ENCODE results near the gene KLF9.

Gene KLF9

DNA sequence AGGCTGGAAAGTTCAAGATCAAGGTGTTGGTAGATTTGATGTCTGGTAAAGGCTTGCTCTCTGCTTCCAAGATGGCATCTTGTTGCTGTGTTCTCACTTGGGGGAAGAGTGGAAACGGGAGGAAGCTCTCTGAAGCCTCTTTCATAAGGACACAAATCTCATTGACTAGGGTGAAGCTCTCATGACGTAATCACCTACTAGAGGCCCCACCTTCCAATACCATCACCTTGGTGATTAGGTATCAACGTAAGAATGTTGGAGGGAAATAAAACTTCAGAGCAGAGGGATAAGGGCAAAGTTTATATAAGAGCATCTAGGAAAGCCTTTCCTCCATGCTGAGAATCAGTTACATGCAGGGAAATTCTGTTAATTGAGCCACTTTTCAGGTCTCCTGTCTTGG is 15.4 kb upstream of the KLF9 start:
- no peak overlapping the region for H3K18ac ChIP-seq (ENCODE audit: low read length)
- no peak for DNase-seq
- no peak overlapping the region for H2BK12ac ChIP-seq (ENCODE audit: low read length)
- WGBS (ENCODE audit: extremely low coverage, insufficient coverage, insufficient read length): no CpG with 5 or more reads among the region's 3 CpGs
- peaks cover 1% of the 10 kb centered on the region for H3K9me3 ChIP-seq (ENCODE audit: insufficient read depth, low read depth, low read length)
- H3K27ac ChIP-seq (ENCODE audit: low read depth, low read length): no peak overlapping the region
- H3K27me3 ChIP-seq (ENCODE audit: insufficient read depth, low read length): no peaks in the 10 kb centered on the region
- H3K4me2 ChIP-seq (ENCODE audit: low read length): no peak overlapping the region
- no peak overlapping the region for H3K23ac ChIP-seq (ENCODE audit: low read length)
- H2BK120ac ChIP-seq (ENCODE audit: insufficient read depth, low read length, poor library complexity): no peak overlapping the region
- H2AK5ac ChIP-seq (ENCODE audit: low read length): no peak overlapping the region
- H3K14ac ChIP-seq (ENCODE audit: low read length): no peak overlapping the region
- no peak overlapping the region for H3K4me3 ChIP-seq (ENCODE audit: low read depth, low read length)
- no peak overlapping the region for H4K8ac ChIP-seq (ENCODE audit: low read depth, low read length)
- H3K9ac ChIP-seq (ENCODE audit: low read length): no peak overlapping the region
- H3K36me3 ChIP-seq (ENCODE audit: control insufficient read depth in 1 of 2, insufficient read depth in 2 of 2, low read length in 2 of 2): no peaks in the 10 kb centered on the region
- no peak overlapping the region for H3K4ac ChIP-seq (ENCODE audit: low read depth, low read length)
- no peak overlapping the region for H2AFZ ChIP-seq (ENCODE audit: insufficient read depth, low read length, poor library complexity)
- no peak overlapping the region for H2BK5ac ChIP-seq (ENCODE audit: low read depth, low read length, poor library complexity)
- no peaks in the 10 kb centered on the region for H3K79me2 ChIP-seq (ENCODE audit: control insufficient read depth, insufficient read depth, low read length, poor library complexity)
- no peaks in the 10 kb centered on the region for H3K79me1 ChIP-seq (ENCODE audit: low read length)
- no peak overlapping the region for H4K91ac ChIP-seq (ENCODE audit: low read depth, low read length)
- H3K4me1 ChIP-seq (ENCODE audit: control insufficient read depth in 1 of 2, insufficient read depth in 2 of 2, low read length in 2 of 2): no peaks in the 10 kb centered on the region
- no peak overlapping the region for H4K12ac ChIP-seq (ENCODE audit: low read depth, low read length)

DNA sequence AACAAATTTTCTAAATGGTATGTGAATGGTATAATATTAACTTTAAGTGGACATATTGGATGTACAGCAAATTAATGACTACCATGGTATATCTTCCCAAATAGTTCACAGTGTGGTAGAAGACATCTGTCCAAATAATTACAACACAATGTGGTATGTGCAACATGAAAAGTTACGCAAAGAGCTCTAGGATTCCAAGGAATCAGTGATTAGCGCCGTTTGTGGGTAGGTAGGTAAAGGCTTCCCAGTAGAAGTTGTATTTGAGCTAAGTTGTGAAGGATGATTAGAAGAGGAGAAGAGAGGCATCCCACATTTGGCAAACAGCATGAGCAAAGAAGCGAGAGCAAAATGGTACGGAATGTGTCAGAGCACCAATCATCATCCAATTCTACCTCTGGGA is 14.3 kb upstream of the KLF9 start:
- Histone ChIP-seq H4K8ac (ENCODE audit: low read depth, low read length) (no peak overlapping the region), H3K4me3 (ENCODE audit: low read depth, low read length) (no peak overlapping the region), H3K4me2 (ENCODE audit: low read length) (no peak overlapping the region), H3K27ac (ENCODE audit: low read depth, low read length) (no peak overlapping the region), H2AK5ac (ENCODE audit: low read length) (no peak overlapping the region), H3K36me3 (ENCODE audit: control insufficient read depth in 1 of 2, insufficient read depth in 2 of 2, low read length in 2 of 2) (no peaks in the 10 kb centered on the region), H4K12ac (ENCODE audit: low read depth, low read length) (no peak overlapping the region), H3K9ac (ENCODE audit: low read length) (no peak overlapping the region), H3K14ac (ENCODE audit: low read length) (no peak overlapping the region), H2BK12ac (ENCODE audit: low read length) (no peak overlapping the region), H3K4ac (ENCODE audit: low read depth, low read length) (no peak overlapping the region), H3K23ac (ENCODE audit: low read length) (no peak overlapping the region), H3K27me3 (ENCODE audit: insufficient read depth, low read length) (no peaks in the 10 kb centered on the region), H2BK5ac (ENCODE audit: low read depth, low read length, poor library complexity) (no peak overlapping the region), H3K79me2 (ENCODE audit: control insufficient read depth, insufficient read depth, low read length, poor library complexity) (no peaks in the 10 kb centered on the region), H2AFZ (ENCODE audit: insufficient read depth, low read length, poor library complexity) (no peak overlapping the region), H3K79me1 (ENCODE audit: low read length) (no peaks in the 10 kb centered on the region), H3K9me3 (ENCODE audit: insufficient read depth, low read depth, low read length) (peaks cover 3% of the 10 kb centered on the region), H3K18ac (ENCODE audit: low read length) (no peak overlapping the region), H2BK120ac (ENCODE audit: insufficient read depth, low read length, poor library complexity) (no peak overlapping the region), H4K91ac (ENCODE audit: low read depth, low read length) (no peak overlapping the region), H3K4me1 (ENCODE audit: control insufficient read depth in 1 of 2, insufficient read depth in 2 of 2, low read length in 2 of 2) (no peaks in the 10 kb centered on the region)
- peak; percentile 60 to 90 for DNase-seq
- no CpG with 5 or more reads among the region's 5 CpGs for WGBS (ENCODE audit: extremely low coverage, insufficient coverage, insufficient read length)

DNA sequence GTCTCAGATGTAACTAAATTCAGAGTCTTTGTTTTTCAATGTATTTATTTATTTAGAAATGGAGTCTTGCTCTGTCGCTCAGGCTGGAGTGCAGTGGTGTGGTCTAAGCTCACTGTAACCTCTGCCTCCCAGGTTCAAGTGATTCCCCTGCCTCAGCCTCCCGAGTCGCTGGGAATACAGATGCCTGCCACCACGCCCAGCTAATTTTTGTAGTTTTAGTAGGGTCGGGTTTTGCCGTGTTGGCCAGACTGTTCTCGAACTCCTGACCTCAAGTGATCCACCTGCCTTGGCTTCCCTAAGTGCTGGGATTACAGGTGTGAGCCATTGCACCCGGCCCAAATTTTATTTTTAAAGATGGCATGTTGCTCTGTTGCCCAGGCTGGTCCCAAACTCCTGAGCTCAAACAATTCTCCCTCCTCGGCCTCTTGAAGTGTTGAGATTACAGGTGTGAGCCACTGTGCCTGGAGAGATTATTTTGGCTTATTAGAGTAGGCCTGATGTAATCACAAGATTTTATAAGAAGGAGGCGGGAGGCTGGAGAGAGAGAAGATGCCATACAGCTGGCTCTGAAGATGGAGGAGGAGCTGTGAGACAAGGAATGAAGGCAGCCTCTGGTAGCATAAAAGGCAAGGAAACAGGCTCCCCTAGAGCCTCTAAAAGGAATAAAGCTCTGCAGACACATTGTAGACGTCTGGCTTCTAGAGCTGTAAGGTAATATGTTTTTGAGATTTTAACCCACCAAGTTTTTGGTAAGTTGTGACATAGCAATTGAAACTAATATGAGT is 12.9 kb upstream of the KLF9 start:
- H4K12ac ChIP-seq (ENCODE audit: low read depth, low read length): no peak overlapping the region
- H3K9me3 ChIP-seq (ENCODE audit: insufficient read depth, low read depth, low read length): peaks cover 3% of the 10 kb centered on the region
- H2BK5ac ChIP-seq (ENCODE audit: low read depth, low read length, poor library complexity): no peak overlapping the region
- no peak overlapping the region for H3K14ac ChIP-seq (ENCODE audit: low read length)
- no peak for DNase-seq
- H3K79me2 ChIP-seq (ENCODE audit: control insufficient read depth, insufficient read depth, low read length, poor library complexity): no peaks in the 10 kb centered on the region
- H4K91ac ChIP-seq (ENCODE audit: low read depth, low read length): no peak overlapping the region
- H2BK12ac ChIP-seq (ENCODE audit: low read length): no peak overlapping the region
- H2BK120ac ChIP-seq (ENCODE audit: insufficient read depth, low read length, poor library complexity): no peak overlapping the region
- no peak overlapping the region for H3K18ac ChIP-seq (ENCODE audit: low read length)
- no peaks in the 10 kb centered on the region for H3K36me3 ChIP-seq (ENCODE audit: control insufficient read depth in 1 of 2, insufficient read depth in 2 of 2, low read length in 2 of 2)
- H4K8ac ChIP-seq (ENCODE audit: low read depth, low read length): no peak overlapping the region
- no peak overlapping the region for H3K23ac ChIP-seq (ENCODE audit: low read length)
- no peak overlapping the region for H3K9ac ChIP-seq (ENCODE audit: low read length)
- H3K4ac ChIP-seq (ENCODE audit: low read depth, low read length): no peak overlapping the region
- no peak overlapping the region for H2AFZ ChIP-seq (ENCODE audit: insufficient read depth, low read length, poor library complexity)
- H3K27ac ChIP-seq (ENCODE audit: low read depth, low read length): no peak overlapping the region
- H3K79me1 ChIP-seq (ENCODE audit: low read length): no peaks in the 10 kb centered on the region
- no peak overlapping the region for H3K4me3 ChIP-seq (ENCODE audit: low read depth, low read length)
- no peaks in the 10 kb centered on the region for H3K27me3 ChIP-seq (ENCODE audit: insufficient read depth, low read length)
- WGBS (ENCODE audit: extremely low coverage, insufficient coverage, insufficient read length): no CpG with 5 or more reads among the region's 11 CpGs
- no peak overlapping the region for H2AK5ac ChIP-seq (ENCODE audit: low read length)
- no peak overlapping the region for H3K4me2 ChIP-seq (ENCODE audit: low read length)
- no peaks in the 10 kb centered on the region for H3K4me1 ChIP-seq (ENCODE audit: control insufficient read depth in 1 of 2, insufficient read depth in 2 of 2, low read length in 2 of 2)

DNA sequence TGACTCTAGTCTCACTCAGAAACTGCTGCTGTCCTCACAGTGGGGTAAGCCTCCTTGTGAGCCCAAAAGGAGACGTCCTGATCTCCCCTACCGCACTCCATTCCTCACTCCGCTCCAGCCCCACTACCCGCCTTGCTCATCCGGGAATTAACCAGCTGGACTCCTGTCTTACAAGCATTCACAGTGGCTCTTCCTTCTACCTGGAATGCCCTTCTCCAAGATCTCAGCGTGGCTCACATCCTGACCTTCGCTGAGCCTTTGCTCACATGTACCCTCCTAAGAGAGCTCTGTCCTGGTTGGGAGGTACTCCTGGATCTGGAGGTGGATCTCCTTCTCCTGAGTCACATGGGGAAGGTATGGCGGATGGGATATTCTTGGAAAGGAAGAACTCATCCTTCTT is 10.7 kb upstream of the KLF9 start:
- no peak overlapping the region for H4K12ac ChIP-seq (ENCODE audit: low read depth, low read length)
- no peak overlapping the region for H3K27ac ChIP-seq (ENCODE audit: low read depth, low read length)
- H3K79me1 ChIP-seq (ENCODE audit: low read length): peaks cover 4% of the 10 kb centered on the region
- H4K91ac ChIP-seq (ENCODE audit: low read depth, low read length): no peak overlapping the region
- H3K4me2 ChIP-seq (ENCODE audit: low read length): no peak overlapping the region
- no peak overlapping the region for H3K9ac ChIP-seq (ENCODE audit: low read length)
- H3K4me3 ChIP-seq (ENCODE audit: low read depth, low read length): no peak overlapping the region
- DNase-seq: no peak
- H3K23ac ChIP-seq (ENCODE audit: low read length): no peak overlapping the region
- no peaks in the 10 kb centered on the region for H3K36me3 ChIP-seq (ENCODE audit: control insufficient read depth in 1 of 2, insufficient read depth in 2 of 2, low read length in 2 of 2)
- H2AK5ac ChIP-seq (ENCODE audit: low read length): no peak overlapping the region
- no peak overlapping the region for H2AFZ ChIP-seq (ENCODE audit: insufficient read depth, low read length, poor library complexity)
- no peak overlapping the region for H3K18ac ChIP-seq (ENCODE audit: low read length)
- no CpG with 5 or more reads among the region's 8 CpGs for WGBS (ENCODE audit: extremely low coverage, insufficient coverage, insufficient read length)
- H3K14ac ChIP-seq (ENCODE audit: low read length): no peak overlapping the region
- no peak overlapping the region for H3K4ac ChIP-seq (ENCODE audit: low read depth, low read length)
- H2BK120ac ChIP-seq (ENCODE audit: insufficient read depth, low read length, poor library complexity): no peak overlapping the region
- no peak overlapping the region for H2BK5ac ChIP-seq (ENCODE audit: low read depth, low read length, poor library complexity)
- no peak overlapping the region for H4K8ac ChIP-seq (ENCODE audit: low read depth, low read length)
- peaks cover 3% of the 10 kb centered on the region for H3K27me3 ChIP-seq (ENCODE audit: insufficient read depth, low read length)
- H3K79me2 ChIP-seq (ENCODE audit: control insufficient read depth, insufficient read depth, low read length, poor library complexity): no peaks in the 10 kb centered on the region
- H2BK12ac ChIP-seq (ENCODE audit: low read length): no peak overlapping the region
- peaks cover 3 to 5% of the 10 kb centered on the region in 2 experiments for H3K4me1 ChIP-seq (ENCODE audit: control insufficient read depth in 1 of 2, insufficient read depth in 2 of 2, low read length in 2 of 2)
- peaks cover 3% of the 10 kb centered on the region for H3K9me3 ChIP-seq (ENCODE audit: insufficient read depth, low read depth, low read length)
